HG02840 (cell line): ENCODE results near the gene AKAP8L.
"Not testable (repeated sequence)": the region's sequence is repeated elsewhere in the genome, so short reads cannot be mapped to it uniquely, and the experiment has no call there.

Experiments used
- ATAC-seq: cut with Tn5 transposase; IDR thresholded peaks from one replicate; pipeline ENCODE4 v1.9.1; 2021; ENCODE audit warnings: mild to moderate bottlenecking, moderate library complexity, moderate number of reproducible peaks; ENCODE audit not compliant: unreplicated experiment, low FRiP score

Gene AKAP8L

DNA sequence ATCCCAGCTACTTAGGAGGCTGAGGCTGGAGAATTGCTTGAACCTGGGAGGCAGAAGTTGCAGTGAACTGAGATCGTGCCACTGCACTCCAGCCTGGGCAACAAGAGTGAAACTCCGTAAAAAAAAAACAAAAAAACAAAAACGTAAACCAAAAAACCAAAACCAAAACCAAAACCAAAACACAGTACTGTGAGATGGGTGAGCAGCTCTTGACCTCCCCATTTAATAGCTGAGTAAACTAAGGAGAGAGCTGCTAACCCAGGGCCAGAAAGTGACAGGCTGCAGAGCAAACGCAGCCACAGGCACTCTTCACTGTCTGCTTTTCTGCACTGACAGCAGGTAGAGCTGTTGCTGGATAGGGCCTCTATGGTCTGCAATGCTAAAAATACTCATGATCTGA lies 58.8 kb downstream of the AKAP8L start:
- not testable (repeated sequence) for ATAC-seq

DNA sequence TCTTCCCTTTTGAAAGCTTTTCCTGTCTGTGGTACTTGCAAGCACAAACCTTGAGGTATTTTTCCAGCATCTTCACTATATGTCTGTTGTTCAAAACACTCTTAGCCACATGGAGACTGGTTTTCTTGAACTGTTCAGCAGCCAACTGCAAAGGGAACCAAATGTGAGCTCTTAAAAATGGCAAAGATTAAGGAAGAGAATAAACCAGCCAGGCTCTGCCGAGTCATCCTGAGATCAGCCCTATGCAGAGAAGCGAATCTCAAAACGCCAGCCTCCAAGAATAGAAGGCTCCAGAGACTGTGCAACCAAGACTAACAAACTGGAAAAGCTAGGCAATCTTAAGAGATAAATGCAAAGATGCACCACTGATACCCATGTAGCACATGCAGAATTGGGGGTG lies 59.9 kb downstream of the AKAP8L start:
- no peak for ATAC-seq

DNA sequence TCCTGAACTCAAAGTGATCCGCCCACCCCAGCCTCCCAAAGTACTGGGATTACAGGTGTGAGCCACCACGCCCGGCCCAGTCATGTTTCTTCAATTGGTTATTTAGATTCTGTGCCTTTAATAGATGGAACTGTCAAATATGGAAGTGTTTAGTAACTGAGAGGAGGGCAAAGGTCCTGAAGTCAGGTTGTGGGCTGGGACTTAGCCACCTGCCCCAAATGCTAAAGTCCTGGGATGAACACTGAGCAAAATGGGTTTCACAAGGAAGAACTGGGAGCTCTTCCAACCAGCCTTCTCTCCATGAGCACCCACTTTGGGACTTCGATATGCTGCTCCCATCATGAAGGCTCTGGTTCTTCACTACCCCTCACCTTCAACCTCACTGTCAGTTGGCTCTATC lies 60.9 kb downstream of the AKAP8L start:
- ATAC-seq: no peak

DNA sequence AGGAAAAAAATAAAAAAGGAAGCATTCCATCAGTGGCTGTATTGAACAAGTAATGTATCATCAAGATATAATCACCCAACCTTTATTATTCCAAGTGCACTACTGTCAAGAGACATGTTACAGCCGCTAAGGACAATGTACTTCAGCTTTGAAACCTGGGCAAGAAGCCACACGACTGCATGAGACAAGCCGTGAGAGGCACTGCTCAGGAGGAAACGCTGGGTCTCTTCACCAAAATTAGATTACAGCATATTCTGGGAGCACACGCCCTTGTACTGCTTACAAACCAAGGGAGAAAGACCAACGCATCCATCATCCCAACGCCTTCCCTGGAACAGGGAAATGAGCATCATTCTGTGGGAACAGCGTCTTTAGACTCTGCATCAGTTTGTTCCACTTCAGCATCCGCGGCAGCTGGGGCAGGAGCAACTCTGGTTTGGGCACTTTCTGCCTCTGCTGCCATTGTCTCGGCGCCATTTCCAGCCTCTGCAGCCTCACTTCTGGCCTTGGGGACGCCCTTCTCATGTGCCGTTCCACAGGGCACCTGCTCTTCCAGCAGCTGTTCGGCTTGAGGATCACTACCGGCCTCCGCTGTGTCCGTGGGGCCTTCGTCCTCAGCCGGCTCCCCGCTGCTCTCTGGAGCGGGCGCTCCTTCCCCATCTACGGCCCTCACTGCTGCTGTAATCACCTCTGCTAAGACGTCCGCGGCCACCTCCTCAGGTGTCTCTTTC lies 64.1 kb downstream of the AKAP8L start:
- no peak for ATAC-seq

DNA sequence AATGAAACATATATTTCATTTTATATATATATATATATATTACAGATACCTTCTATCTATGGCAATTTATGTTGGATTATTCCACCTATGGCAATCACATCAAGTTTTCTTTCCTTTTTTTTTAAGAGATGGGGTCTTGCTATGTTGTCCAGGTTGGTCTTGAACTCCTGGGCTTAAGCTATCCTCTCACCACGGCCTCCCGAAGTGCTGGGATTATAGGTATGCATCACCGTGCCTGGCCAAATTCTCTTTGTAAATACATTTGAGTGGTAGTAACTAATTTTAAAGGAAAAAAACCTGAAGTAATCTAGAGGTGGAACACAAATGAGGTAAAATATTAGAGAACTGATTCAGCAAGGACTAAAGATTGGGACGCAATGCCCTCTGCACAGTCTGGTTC lies 64.9 kb downstream of the AKAP8L start:
- no peak for ATAC-seq

DNA sequence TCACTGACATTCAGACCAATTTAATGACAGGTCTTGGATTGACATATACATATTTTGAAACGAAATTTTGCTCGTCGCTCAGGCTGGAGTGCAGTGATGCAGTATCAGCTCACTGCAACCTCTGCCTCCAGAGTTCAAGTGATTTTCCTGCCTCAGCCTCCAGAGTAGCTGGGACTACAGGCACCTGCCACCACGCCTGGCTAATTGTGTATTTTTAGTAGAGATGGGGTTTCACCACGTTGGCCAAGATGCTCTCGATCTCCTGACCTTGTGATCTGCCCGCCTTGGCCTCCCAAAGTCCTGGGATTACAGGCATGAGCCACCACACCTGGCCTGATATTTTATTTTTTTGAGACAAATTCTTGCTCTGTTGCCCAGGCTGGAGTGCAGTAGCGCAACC lies 66.3 kb downstream of the AKAP8L start:
- ATAC-seq: not testable (repeated sequence)

DNA sequence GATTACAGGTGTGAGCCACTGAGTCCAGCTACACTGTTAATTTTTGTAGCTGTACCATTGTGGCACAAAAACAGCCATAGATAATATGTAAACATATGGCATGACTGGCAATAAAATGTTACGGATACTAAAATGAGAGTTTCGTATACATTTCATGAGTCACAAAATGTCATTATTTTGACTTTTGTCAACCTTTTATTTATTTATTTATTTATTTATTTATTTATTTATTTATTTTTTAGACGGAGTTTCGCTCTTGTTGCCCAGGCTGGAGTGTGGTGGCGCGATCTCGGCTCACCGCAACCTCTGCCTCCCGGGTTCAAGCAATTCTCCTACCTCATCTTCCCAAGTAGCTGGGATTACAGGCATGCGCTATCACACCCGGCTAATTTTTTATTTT lies 77.5 kb downstream of the AKAP8L start:
- ATAC-seq: not testable (repeated sequence)

DNA sequence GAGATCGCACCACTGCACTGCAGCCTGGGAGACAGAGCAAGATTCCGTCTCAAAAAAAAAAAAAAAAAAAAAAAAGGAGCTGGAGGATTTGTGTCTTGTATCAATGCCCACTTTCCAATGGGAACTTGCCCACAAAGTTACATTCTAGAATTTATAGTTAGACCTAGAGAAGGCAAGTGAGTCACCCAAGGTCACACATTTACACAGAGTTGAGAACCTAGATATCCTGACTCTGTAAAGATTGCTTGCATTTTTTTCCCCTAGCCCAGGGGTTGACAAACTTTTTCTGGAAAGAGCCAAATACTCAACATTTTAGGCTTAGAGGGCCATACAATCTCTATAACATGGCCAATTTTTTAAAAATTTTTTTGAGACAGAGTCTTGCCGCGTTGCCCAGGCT lies 78.7 kb downstream of the AKAP8L start:
- no peak for ATAC-seq

DNA sequence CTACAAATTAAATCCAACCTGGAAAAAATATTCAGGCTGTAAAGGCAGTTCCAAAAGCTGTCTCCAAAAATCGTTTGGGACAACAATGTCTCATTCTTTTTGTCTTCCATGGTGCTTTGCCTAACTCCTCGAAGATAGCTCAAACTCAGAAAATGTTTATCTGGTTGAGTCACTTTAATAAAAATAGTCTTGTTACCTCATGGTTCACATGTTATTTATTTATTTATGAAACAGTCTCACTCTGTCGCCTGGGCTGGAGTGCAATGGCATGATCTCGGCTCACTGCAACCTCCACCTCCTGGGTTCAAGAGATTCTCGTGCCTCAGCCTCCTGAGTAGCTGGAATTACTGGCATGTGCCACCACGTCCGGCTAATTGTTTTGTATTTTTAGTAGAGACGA lies 81.6 kb downstream of the AKAP8L start:
- no peak for ATAC-seq

DNA sequence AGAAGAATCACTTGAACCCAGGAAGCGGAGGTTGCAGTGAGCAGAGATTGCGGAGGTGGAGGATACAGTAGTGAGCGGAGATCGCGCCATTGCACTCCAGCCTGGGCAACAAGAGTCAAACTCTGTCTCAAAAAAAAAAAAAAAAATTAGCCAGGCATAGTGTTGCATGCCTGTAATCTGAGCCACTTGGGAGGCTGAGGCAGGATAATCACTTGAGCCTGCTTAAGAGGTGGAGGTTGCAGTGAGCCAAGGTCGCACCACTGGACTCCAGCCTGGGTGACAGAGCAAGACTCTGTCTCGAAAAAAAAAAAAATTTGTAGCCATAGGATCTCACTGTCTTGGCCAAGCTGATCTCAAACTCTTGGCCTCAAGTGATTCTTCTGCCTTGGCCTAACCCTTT lies 82.8 kb downstream of the AKAP8L start:
- ATAC-seq: not testable (repeated sequence)

DNA sequence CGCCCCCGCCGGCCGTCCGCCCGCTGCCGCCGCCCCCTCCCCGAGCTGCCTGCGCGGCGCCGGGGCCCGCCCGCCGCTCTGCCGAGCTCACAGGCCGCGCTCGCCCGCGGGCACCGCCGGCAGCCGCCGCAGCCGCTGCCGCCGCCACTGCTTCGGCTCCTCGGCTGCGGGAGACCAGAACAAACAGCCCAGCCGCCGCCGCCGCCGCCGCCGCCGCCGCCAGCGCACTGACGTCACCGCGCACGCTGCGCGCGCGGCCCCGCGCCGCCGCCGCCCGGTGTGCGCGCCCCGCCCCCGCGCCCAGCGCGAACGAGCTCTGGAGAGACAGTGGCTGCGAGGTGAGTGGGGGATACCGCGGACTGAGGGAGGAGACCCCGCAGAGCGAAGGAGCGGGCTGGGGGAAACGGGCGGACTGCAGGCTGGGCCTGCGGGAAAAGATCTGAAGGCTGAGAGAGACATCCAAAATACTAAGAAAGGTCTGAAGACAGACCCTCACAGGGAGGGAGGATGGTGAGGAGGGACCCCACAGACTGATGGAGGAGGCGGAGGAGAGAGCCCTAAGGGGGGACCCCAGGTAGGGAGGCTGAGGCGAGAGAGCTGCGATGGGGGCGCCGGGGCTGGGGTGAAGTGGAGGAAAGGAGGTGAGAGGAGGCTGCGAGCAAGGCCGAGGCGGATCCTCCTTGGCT lies 86.3 kb downstream of the AKAP8L start, which contains the start of gene BRD4:
BRD4 (minus strand) TSS at position 229 of the 686 bp plus-strand sequence. CDS start 59,440 bp downstream, outside the sequence.
- ATAC-seq: peak; percentile 53

DNA sequence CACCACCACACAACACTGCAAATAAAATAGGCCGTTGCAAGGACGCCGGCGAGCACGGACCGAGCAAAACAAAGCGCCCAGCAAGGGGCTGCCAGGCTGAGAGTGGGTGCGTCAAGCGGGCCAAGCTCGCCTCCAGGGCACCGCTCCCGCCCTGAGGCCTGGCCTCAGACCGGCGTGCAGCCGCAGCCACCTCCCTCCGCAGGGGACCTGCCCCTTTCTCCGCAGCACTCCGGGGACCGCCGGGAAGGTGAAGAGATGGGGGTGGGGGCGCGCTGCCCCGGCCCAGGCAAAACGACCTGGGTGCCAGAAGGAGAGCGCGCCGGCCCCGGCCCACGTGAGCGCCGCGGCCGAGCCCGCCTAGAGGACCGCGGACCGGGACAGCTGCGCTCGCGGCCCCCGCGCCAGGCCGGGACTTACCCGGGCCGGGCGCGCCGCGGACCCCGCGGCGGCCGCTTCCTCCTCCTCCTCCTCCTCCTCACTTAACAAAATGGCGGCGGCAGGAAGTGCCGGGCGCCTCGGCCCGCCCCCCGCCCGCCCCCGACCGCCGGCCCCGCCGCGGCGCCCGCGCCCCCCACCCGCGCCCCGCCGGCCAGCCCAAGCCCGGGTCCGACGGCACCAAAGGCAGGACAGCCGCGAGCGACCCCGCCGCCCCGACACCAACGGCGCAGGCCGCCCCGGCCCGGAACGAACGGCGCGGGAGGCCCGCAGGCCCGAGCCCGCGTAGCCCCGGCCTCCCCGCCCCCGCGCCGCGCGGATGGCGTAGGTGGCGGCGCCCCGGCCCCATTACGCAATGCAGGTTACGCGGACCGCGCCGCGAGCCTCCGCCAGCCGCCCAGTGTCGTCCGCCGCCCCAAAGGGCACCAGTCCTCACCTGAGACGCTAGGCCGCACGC lies 87.1 kb downstream of the AKAP8L start:
- peak; percentile 33 for ATAC-seq

DNA sequence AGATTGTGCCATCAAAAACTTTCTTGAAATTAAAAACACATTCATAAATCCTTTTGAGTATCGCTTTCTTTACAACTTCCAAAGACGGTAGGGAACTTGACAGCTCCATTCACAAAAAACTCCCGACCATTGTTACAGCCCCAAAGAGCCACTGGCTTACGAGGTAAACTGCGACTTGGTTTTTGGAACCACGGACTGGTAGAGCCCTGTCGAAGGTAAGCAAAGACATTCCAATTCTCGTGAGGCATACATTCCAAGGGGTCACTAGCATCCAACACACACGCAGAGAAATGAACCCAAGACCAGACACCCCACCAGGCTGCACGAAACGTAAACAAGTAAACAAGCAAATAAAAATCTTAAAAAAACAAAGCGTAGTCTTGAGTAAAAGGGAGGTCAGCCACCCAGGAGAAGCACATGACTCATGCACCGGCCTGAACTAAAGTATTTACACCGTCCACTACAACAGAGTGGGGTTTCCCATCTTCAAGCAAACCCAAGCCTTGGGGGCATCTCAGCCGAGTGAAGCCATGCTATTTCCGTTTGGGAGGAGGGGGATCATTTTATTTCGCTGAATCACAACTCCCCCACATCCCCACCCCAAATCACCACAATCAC lies 87.9 kb downstream of the AKAP8L start:
- ATAC-seq: no peak
